Large intestine (tissue), 3 donors: ENCODE measurements around the gene NCK2. TPM values are rescaled to one million over a fixed set of nuclear protein-coding genes. Genes with fewer than 3 reads are reported as not detected.
A peak's percentile ranks its signal among the peaks of the same experiment; 100 is the strongest.

Experiments
- DNase-seq, 2 donors: peaks; one replicate each; pipeline versions ENCODE4 v3.0.0 to v3.0.0-alpha.2; 2013
- H3K27ac ChIP-seq: one replicate; pipeline ENCODE4 v1.5.1; 2013; ENCODE audit warnings: low read length
- H3K27me3 ChIP-seq: 2 replicates; pipeline ENCODE4 v1.6.1; 2013; ENCODE audit warnings: low read length; ENCODE audit not compliant: control insufficient read depth, insufficient read depth
- H3K36me3 ChIP-seq: 2 replicates; pipeline ENCODE4 v1.6.1; 2013; ENCODE audit warnings: low read length; ENCODE audit not compliant: control insufficient read depth, insufficient read depth
- H3K4me1 ChIP-seq: one replicate; pipeline ENCODE4 v1.6.1; 2013; ENCODE audit warnings: low read length; ENCODE audit not compliant: control insufficient read depth, insufficient read depth
- H3K4me3 ChIP-seq: one replicate; pipeline ENCODE4 v1.5.1; 2013; ENCODE audit warnings: low read length
- H3K9me3 ChIP-seq: one replicate; pipeline ENCODE4 v1.6.1; 2013; ENCODE audit warnings: mild to moderate bottlenecking, low read depth, low read length, moderate library complexity; ENCODE audit not compliant: control insufficient read depth
- WGBS: methylation state at CpG from one replicate; pipeline ENCODE4 v1.1.5; 2013; ENCODE audit warnings: low lambda C conversion rate; ENCODE audit not compliant: insufficient coverage; 5-methylcytosine and 5-hydroxymethylcytosine counted together
- polyA plus RNA-seq: library from polyadenylated mRNA; unstranded; fragments of 120-200 nt; gene quantifications from one replicate; pipeline ENCODE4 v1.2.1, GENCODE V29; 2013

NCK2 gene
- polyA plus RNA-seq, 1 donor, result 58.9 TPM

DNA sequence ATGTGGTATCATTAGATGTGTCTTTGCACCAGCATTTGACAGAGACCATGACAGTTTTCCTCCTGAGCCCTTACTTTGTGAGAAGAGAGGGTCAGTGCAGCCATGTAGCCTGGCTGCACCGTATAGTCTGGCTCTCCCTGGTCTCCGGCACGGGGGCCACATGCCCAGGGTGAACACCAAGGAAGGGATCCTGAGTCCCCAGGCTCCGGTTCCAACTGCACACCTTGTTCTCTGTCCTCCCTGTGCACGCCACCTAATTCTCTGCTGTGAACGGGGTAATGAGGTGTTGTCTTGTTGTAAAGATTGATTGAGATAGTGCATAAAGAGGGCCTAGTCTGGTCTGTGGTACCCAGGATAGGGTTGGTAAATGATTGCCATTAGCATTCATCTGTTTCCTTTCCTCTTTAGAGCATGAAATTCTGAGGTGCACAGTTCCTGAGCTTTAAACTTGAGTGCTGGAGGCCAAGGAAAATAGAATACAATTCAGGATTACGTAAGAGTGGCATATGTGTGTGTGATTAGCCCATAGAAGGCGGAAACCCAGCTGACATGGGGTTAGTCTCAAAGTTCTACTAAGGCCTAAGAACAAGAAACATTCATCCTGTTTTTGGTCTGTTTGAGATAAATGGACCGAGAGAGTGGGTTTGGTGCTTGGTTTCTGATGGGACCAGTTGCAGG, 55.5 kb downstream of the NCK2 start:
- H3K27ac ChIP-seq, result peak overlapping the region; percentile 85

GRCh38 chr2:105800953-105801635, 56.4 kb downstream of the NCK2 start:
- WGBS, result no CpG with 5 or more reads among the region's 13 CpGs
- peaks cover 9% of the 10 kb centered on the region for H3K36me3 ChIP-seq
- DNase-seq, result no peak
- no peaks in the 10 kb centered on the region for H3K9me3 ChIP-seq
- peaks cover 54% of the 10 kb centered on the region for H3K4me1 ChIP-seq
- no peak overlapping the region for H3K4me3 ChIP-seq
- peak overlapping the region; percentile 85 for H3K27ac ChIP-seq
- H3K27me3 ChIP-seq, result no peaks in the 10 kb centered on the region

More for the DNA sequence above, 55.5 kb downstream of the NCK2 start:
- DNase-seq, result peak; percentile 87 to 95
- H3K27me3 ChIP-seq, result no peaks in the 10 kb centered on the region
- H3K4me3 ChIP-seq, result no peak overlapping the region
- H3K36me3 ChIP-seq, result peaks cover 9% of the 10 kb centered on the region
- peaks cover 62% of the 10 kb centered on the region for H3K4me1 ChIP-seq
- no peaks in the 10 kb centered on the region for H3K9me3 ChIP-seq
- no CpG with 5 or more reads among the region's 9 CpGs for WGBS

DNA sequence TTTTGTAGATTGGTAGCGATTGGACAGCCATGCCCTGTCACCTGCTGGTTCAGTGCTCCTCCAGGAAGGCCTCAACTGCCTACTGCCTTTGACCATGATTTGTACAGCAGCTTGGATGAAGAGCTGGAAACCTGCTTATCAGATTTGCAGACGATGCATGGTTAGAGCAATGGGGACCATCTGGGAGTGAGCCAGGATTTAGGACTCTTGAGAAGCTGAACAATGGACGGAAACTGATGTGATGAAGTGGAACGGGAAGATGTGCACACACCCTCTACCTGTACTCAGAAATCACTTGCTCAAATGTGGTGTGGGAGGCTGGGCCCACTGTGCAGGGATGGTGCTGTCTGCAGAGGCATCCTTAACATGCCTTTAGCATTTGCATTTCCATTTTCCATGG, 57.2 kb downstream of the NCK2 start:
- WGBS, result no CpG with 5 or more reads among the region's 4 CpGs
- Histone ChIP-seq H3K4me3 (no peak overlapping the region), H3K4me1 (peaks cover 50% of the 10 kb centered on the region), H3K9me3 (no peaks in the 10 kb centered on the region), H3K36me3 (peaks cover 9% of the 10 kb centered on the region), H3K27ac (no peak overlapping the region), H3K27me3 (no peaks in the 10 kb centered on the region)
- DNase-seq, result no peak

DNA sequence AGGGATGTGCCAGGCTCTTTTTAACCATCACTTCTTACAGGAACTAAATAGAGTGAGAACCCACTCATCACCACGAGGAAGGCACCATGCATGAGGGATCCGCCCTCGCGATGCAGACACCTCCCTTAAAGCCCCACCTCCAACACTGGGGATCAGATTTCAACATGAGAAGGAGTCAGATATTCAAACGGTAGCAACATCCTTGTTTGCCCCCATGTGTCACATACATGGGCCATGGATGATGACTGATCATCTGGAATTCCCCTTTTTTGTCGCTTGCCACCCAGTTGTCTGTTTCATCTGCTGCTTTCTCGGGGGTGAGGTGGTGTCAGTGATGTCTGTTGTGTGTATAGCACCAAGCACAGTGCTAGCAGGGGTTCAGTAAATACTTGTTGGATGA, 57.9 kb downstream of the NCK2 start:
- H3K9me3 ChIP-seq, result no peaks in the 10 kb centered on the region
- peaks cover 9% of the 10 kb centered on the region for H3K36me3 ChIP-seq
- DNase-seq, result no peak
- peaks cover 45% of the 10 kb centered on the region for H3K4me1 ChIP-seq
- no peaks in the 10 kb centered on the region for H3K27me3 ChIP-seq
- WGBS, result no CpG with 5 or more reads among the region's 7 CpGs
- H3K27ac ChIP-seq, result no peak overlapping the region
- no peak overlapping the region for H3K4me3 ChIP-seq

DNA sequence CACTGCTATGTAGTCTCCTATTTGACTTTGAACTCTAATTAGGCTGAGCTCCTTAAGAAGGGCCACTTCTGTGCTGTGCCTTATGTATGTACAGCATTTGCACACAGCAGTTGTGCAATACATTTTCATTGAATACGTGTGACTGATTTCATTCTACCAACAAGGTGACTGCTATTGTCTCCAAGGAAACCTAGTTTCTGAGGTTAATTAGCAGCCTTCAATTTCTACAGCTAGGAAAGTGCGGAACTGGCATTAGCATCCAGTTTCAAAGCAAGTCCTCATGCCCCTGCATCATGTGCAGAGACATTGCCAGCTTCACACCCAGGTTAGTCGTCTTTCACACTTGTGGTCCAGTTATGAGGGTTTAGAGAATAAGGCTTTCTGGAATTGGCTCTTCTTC, 58.6 kb downstream of the NCK2 start:
- Histone ChIP-seq H3K36me3 (peaks cover 10% of the 10 kb centered on the region), H3K27me3 (no peaks in the 10 kb centered on the region), H3K4me3 (no peak overlapping the region), H3K27ac (peak overlapping the region; percentile 56), H3K9me3 (no peaks in the 10 kb centered on the region), H3K4me1 (peaks cover 44% of the 10 kb centered on the region)
- peak; percentile 67 to 83 for DNase-seq
- WGBS, result 80% methylated on average over 1 of the region's 3 CpGs

GRCh38 chr2:105803773-105804172, 59.1 kb downstream of the NCK2 start:
- Histone ChIP-seq H3K4me3 (no peak overlapping the region), H3K4me1 (peaks cover 44% of the 10 kb centered on the region), H3K9me3 (no peaks in the 10 kb centered on the region), H3K27ac (peak overlapping the region; percentile 56), H3K27me3 (no peaks in the 10 kb centered on the region), H3K36me3 (peaks cover 11% of the 10 kb centered on the region)
- no peak for DNase-seq
- no CpG with 5 or more reads among the region's 4 CpGs for WGBS

GRCh38 chr2:105804266-105804665, 59.6 kb downstream of the NCK2 start:
- no peaks in the 10 kb centered on the region for H3K27me3 ChIP-seq
- no peak for DNase-seq
- peaks cover 43% of the 10 kb centered on the region for H3K4me1 ChIP-seq
- WGBS, result no CpG with 5 or more reads among the region's 3 CpGs
- peak overlapping the region; percentile 56 for H3K27ac ChIP-seq
- H3K9me3 ChIP-seq, result no peaks in the 10 kb centered on the region
- peaks cover 11% of the 10 kb centered on the region for H3K36me3 ChIP-seq
- no peak overlapping the region for H3K4me3 ChIP-seq

DNA sequence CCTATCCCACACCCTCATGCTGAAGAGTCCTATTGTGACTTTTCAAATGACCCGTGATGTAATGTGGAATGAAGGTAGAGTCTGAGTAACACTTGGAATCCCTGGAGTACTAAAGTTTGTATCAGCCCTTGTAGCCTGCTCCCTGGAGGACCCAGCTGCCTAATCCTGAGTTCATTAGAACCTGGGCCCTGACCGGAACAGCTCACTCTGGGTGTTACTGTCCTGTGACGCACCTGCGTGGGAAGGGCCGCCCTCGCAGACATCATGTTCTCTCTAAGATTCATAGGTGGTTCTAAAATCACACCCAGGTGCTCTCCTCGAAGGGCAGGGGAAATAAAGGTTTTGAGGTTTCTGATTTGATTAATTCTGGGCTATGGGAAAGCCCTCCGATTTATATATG, 62.3 kb downstream of the NCK2 start:
- Histone ChIP-seq H3K4me1 (peaks cover 34% of the 10 kb centered on the region), H3K27ac (no peak overlapping the region), H3K4me3 (no peak overlapping the region), H3K9me3 (no peaks in the 10 kb centered on the region), H3K27me3 (no peaks in the 10 kb centered on the region), H3K36me3 (peaks cover 10% of the 10 kb centered on the region)
- DNase-seq, result no peak
- no CpG with 5 or more reads among the region's 8 CpGs for WGBS

DNA sequence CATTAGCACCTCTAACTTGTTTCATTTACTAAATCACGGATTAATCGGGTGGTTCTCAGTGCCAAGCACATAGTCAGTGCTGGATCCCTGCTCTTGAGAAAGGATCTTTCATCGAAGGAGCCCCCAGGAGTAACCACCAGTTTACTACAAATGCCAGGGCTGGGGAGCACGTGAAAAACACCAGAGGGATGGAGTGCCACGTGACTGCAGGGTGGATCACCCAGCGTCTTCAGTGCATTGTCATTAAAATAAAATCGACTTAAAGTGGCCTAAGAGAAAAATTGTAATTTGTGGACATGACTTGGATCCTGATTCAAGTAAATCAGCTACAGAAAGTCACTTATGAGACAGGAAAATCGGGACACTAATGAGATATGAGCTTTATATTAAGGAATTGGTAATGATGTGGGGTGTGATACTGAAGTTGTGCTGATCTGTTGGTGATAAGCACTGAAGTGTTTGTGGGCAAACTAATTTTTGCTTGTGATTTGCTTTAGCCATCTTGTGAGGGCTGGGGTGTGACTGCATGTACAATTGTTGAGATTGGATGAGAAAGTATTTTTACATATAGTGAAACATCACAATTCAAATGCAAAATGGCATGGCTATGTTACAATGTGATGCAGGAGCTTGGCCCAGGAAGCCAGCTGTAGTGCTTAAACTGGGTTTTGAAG, 63.8 kb downstream of the NCK2 start:
- Histone ChIP-seq H3K4me1 (peaks cover 40% of the 10 kb centered on the region), H3K27ac (no peak overlapping the region), H3K36me3 (peaks cover 2% of the 10 kb centered on the region), H3K4me3 (no peak overlapping the region), H3K27me3 (no peaks in the 10 kb centered on the region), H3K9me3 (no peaks in the 10 kb centered on the region)
- 100% methylated on average over 1 of the region's 8 CpGs for WGBS
- DNase-seq, result no peak

DNA sequence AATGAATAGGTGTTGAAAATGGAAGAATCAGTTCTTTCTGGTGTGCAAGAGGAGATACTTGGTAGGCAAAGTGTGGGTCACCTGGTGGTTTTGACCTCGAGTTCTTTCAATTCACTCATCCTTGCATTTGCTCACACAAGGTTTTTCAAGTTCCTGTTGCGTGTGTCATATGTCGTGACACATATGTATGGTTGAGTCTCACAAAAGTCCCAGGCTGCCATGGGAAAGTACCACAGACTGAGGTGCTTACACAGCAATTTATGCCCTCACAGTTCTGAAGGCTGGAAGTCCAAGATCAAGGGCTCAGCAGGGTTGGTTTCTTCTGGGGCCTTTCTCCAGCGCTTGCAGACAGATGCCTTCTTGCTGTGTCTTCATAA, 64.4 kb downstream of the NCK2 start:
- no peak for DNase-seq
- Histone ChIP-seq H3K9me3 (no peaks in the 10 kb centered on the region), H3K27me3 (no peaks in the 10 kb centered on the region), H3K27ac (no peak overlapping the region), H3K4me1 (peaks cover 38% of the 10 kb centered on the region), H3K36me3 (peaks cover 2% of the 10 kb centered on the region), H3K4me3 (no peak overlapping the region)
- no CpG with 5 or more reads among the region's 4 CpGs for WGBS
